Upper lobe of left lung (tissue), 6 donors: ENCODE measurements around the gene ABHD5. TPM values are rescaled to one million over a fixed set of nuclear protein-coding genes. Genes with fewer than 3 reads are reported as not detected.

Source experiments
- ATAC-seq, 2 donors: fragments of 200-7000 bp; cut with Tn5 transposase; one replicate each; pipeline ENCODE4 v1.9.1; 2022; ENCODE audit warnings: mild to moderate bottlenecking in 2 of 2, moderate library complexity in 2 of 2; ENCODE audit not compliant: low FRiP score in 2 of 2
- DNase-seq, 2 donors: peaks; one replicate each; pipeline ENCODE4 v3.0.0-alpha.2; 2019 to 2020
- H3K27ac ChIP-seq, 4 donors: fragments of 200-600 bp; sonication (generic); one replicate each; pipeline ENCODE4 v1.5.1; 2016 to 2019
- H3K27me3 ChIP-seq, 4 donors: fragments of 200-600 bp; sonication (generic); one replicate each; pipeline ENCODE4 v1.5.1; 2017 to 2019
- H3K36me3 ChIP-seq, 4 donors: fragments of 200-600 bp; sonication (generic); one replicate each; pipeline ENCODE4 v1.5.1; 2016 to 2019
- H3K4me1 ChIP-seq, 4 donors: fragments of 200-600 bp; sonication (generic); one replicate each; pipeline ENCODE4 v1.5.1; 2018 to 2019
- H3K4me3 ChIP-seq, 4 donors: fragments of 200-600 bp; sonication (generic); one replicate each; pipeline ENCODE4 v1.5.1; 2017 to 2019; ENCODE audit warnings: mild to moderate bottlenecking in 2 of 4, moderate library complexity in 1 of 4
- H3K9me3 ChIP-seq, 4 donors: fragments of 200-600 bp; sonication (generic); one replicate each; pipeline ENCODE4 v1.5.1; 2018 to 2019
- EP300 ChIP-seq, 4 donors: sonication (generic); formaldehyde crosslinking; IDR thresholded peaks; one replicate each; pipeline ENCODE4 v1.5.1; 2017; ENCODE audit warnings: antibody characterized with exemption in 4 of 4, control low read depth in 2 of 4
- POLR2A ChIP-seq, 4 donors: fragments of 450-650 bp; IDR thresholded peaks; one replicate each; pipeline ENCODE4 v1.5.1; 2016 to 2017; ENCODE audit warnings: antibody characterized with exemption in 4 of 4, mild to moderate bottlenecking in 2 of 4
- POLR2AphosphoS5 ChIP-seq, 2 donors: sonication (generic); formaldehyde crosslinking; IDR thresholded peaks; one replicate each; pipeline ENCODE4 v1.5.1; 2017; ENCODE audit warnings: antibody characterized with exemption in 2 of 2
- WGBS, 2 donors: methylation state at CpG; one replicate each; pipeline ENCODE4 v1.1.5; 2017 to 2018; 5-methylcytosine and 5-hydroxymethylcytosine counted together
- total RNA-seq, 6 donors: library from RNA; depleted of rRNA in 4 of 6; stranded (reverse); fragments of >200 nt in 4 of 6; gene quantifications; one replicate each; pipeline versions ENCODE4 v1.1.0 to v1.2.1, GENCODE V29; 2016 to 2021
- TF ChIP-seq, protein P1 (sequence below), 6 experiments: fragments of 450-650 bp in 4 of 6; fragments of 200-600 bp in 2 of 6; sonication (generic) in 2 of 6; IDR thresholded peaks; one replicate each; pipeline ENCODE4 v1.5.1; 2016 to 2019; ENCODE audit warnings: antibody characterized with exemption in 6 of 6
- donor health status: DM: no; HTN: no; CAD: no; lungs with moderate emphysema.
- donor health status: DM: no; HTN: yes; CAD: no; lungs with severe emphysema.

The ABHD5 gene
- total RNA-seq, 6 donors from 2014 or later: 35.6 to 42.6 (median 37.4) TPM

DNA sequence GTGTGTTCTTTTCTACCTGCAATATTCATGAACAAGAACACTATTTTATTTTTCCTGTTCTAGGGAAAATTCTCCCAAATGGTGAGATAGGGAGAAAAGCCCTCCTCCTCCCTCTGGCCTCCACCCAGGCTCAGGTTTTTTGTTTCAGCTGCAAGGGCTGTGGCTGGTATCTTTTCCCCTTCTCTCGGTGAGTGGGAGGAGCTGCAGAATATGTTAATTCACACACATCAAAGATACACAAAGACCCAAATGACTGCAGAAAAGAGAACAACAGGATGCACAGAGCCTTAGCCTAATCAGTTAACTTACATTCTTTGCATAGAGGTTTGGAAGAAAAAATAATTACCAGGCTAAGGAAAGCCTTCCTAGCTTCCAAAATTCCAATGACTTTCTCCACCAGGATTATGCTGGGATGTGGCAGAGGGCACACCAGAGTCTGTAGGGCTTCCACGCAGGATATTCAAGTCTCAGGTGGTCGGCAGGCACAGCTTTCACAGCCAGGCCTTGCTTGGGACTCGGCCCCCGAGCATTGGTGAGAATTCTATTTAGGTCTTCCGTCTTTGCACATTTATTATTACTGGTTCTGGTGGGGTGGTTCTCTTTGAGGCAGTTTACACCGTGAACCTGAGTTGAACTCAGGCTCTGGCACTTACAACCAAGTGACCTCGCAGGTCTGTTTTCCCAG is 64.9 kb downstream of the ABHD5 start:
- H3K36me3 ChIP-seq: no peaks in the 10 kb centered on the region
- 71 to 90% methylated on average over 7 to 8 of the region's 8 CpGs for WGBS, 2 donors
- H3K27ac ChIP-seq: no peak overlapping the region
- DNase-seq (no peak), ATAC-seq (no peak)
- H3K27me3 ChIP-seq: no peaks in the 10 kb centered on the region
- H3K4me3 ChIP-seq: no peak overlapping the region
- H3K4me1 ChIP-seq: peaks cover 9 to 17% (median 11%) of the 10 kb centered on the region in 4 donors
- TF ChIP-seq EP300 (IDR thresholded peaks at IDR 0.05) (no peak), POLR2AphosphoS5 (IDR thresholded peaks at IDR 0.05) (no peak), POLR2A (IDR thresholded peaks at IDR 0.05) (no peak)
- TF ChIP-seq, protein P1, sequence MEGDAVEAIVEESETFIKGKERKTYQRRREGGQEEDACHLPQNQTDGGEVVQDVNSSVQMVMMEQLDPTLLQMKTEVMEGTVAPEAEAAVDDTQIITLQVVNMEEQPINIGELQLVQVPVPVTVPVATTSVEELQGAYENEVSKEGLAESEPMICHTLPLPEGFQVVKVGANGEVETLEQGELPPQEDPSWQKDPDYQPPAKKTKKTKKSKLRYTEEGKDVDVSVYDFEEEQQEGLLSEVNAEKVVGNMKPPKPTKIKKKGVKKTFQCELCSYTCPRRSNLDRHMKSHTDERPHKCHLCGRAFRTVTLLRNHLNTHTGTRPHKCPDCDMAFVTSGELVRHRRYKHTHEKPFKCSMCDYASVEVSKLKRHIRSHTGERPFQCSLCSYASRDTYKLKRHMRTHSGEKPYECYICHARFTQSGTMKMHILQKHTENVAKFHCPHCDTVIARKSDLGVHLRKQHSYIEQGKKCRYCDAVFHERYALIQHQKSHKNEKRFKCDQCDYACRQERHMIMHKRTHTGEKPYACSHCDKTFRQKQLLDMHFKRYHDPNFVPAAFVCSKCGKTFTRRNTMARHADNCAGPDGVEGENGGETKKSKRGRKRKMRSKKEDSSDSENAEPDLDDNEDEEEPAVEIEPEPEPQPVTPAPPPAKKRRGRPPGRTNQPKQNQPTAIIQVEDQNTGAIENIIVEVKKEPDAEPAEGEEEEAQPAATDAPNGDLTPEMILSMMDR (IDR thresholded peaks at IDR 0.05): no peak
- no peaks in the 10 kb centered on the region for H3K9me3 ChIP-seq

DNA sequence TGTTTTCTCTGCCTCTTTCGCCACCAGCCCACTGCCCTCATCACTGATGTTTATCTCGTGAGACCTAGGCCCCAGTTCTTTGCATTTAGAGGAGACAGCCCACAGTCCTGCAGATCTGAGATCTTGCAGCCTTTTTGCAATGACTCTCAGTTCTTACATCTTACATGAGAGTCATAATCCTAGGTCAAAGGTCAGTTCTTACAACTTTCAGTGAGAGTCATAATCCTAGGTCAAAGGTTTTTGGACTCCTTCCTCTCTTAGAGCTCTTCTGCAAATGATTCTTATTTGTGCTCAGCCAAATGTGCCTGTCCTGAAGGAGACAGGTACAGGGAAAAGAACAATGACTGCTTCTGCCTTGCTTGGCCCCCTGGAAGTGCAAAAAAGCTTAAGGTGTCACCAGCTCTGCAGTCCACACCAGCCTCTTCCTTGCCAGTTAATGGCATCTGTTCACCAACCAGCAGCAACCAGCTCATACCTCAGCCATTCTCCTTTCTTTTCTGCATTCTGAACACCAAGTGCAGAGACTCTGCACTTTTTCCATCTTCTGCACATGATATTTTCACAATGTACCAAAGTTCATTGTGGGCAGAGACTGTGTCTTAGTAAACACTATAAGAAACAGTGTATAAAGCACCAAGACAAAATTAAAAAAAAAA is 67.1 kb downstream of the ABHD5 start:
- Histone ChIP-seq H3K36me3 (no peaks in the 10 kb centered on the region), H3K9me3 (no peaks in the 10 kb centered on the region), H3K4me1 (peaks cover 9 to 17% (median 11%) of the 10 kb centered on the region in 4 donors), H3K27ac (no peak overlapping the region), H3K27me3 (no peaks in the 10 kb centered on the region), H3K4me3 (no peak overlapping the region)
- no peak for TF ChIP-seq POLR2AphosphoS5 (IDR thresholded peaks at IDR 0.05)
- peak in 1 of 4 donors; percentile 27 for TF ChIP-seq EP300 (IDR thresholded peaks at IDR 0.05)
- no peak for TF ChIP-seq POLR2A (IDR thresholded peaks at IDR 0.05)
- TF ChIP-seq, protein P1 (IDR thresholded peaks at IDR 0.05): no peak
- 87 to 92% methylated on average over 2 of the region's 2 CpGs for WGBS, 2 donors
- ATAC-seq (no peak), DNase-seq (no peak)

DNA sequence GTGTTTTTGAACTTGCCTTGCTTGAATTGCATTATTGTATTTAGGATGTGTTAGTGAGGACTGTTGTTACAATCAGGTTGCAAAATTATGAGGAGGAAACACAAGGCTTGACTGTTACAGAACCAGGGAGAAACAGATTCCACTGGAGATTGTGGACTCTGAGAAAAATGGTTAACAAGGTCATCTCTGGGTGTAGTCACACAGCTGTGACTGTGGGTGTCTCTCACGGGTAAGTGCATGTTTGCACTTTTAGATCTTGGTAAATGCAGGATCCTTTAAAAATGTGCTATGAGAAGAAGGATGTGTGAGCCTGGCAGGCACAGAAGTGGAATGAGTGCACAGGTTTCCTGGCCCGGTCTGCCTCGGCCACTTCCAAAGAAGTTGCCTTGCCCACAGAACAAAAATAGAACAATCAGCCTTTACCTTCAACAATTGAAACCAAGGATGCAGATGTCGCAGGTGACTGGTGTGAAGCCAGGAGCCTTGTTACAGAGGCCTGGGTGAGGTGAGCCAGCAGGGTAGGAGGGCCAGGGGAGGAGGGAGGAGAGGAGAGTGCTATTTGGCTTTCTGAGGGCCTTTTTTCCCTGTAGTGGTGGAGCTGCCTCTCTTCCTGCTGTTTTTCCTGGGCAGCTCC is 68.0 kb downstream of the ABHD5 start:
- Histone ChIP-seq H3K36me3 (no peaks in the 10 kb centered on the region), H3K4me1 (peaks cover 8 to 12% (median 9%) of the 10 kb centered on the region in 4 donors), H3K27ac (peak overlapping the region in 2 of 4 donors; percentile 1 to 32), H3K4me3 (no peak overlapping the region), H3K9me3 (no peaks in the 10 kb centered on the region), H3K27me3 (no peaks in the 10 kb centered on the region)
- 46 to 48% methylated on average over 4 of the region's 4 CpGs for WGBS, 2 donors
- no peak for TF ChIP-seq EP300 (IDR thresholded peaks at IDR 0.05)
- TF ChIP-seq, protein P1 (IDR thresholded peaks at IDR 0.05): no peak
- ATAC-seq (no peak), DNase-seq (no peak)

DNA sequence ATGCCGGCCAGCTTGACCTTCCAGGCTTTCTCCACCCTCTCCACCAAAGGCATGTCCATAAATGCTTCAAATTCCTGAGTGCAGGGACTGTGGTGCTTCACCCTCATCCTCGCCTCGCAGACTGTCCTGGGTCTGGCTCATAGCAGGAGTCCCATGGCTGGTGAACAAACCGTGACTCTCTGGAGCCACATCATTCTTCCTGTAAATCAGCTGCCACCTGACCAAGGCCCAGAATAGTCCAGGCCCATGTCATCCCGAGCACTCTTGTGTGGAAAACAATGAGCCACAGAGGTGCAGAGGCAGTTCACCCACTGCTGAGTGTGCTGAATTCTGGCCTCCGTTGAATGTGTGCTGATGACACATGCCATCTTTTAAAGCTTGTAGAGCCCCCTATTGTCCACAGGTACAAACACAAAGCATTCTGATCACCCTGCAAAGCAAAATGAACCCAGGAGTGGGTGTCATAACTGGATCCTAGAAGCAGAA is 68.6 kb downstream of the ABHD5 start:
- no peak overlapping the region for H3K4me3 ChIP-seq
- 52 to 63% methylated on average over 6 of the region's 6 CpGs for WGBS, 2 donors
- DNase-seq: no peak
- H3K4me1 ChIP-seq: peaks cover 6 to 11% (median 9%) of the 10 kb centered on the region in 4 donors
- no peaks in the 10 kb centered on the region for H3K9me3 ChIP-seq
- ATAC-seq: peak in 1 of 2 donors; percentile 9
- H3K27me3 ChIP-seq: no peaks in the 10 kb centered on the region
- TF ChIP-seq, protein P1 (IDR thresholded peaks at IDR 0.05): no peak
- TF ChIP-seq POLR2A (IDR thresholded peaks at IDR 0.05) (no peak), EP300 (IDR thresholded peaks at IDR 0.05) (no peak), POLR2AphosphoS5 (IDR thresholded peaks at IDR 0.05) (no peak)
- peak overlapping the region in 2 of 4 donors; percentile 1 to 32 for H3K27ac ChIP-seq
- no peaks in the 10 kb centered on the region for H3K36me3 ChIP-seq
